ENCODE results near the gene PTPRN2. TPM values are rescaled to one million over a fixed set of nuclear protein-coding genes. Genes with fewer than 3 reads are reported as not detected.

The PTPRN2 gene
- total and polyA plus RNA-seq, 2 donors (not counting 3 experiments of a cell fraction or from before 2014, with no cell fraction given): 0.62 to 0.88 TPM

- Histone ChIP-seq H3K36me3 (ENCODE audit: control insufficient read depth in 2 of 2, extremely low read depth in 1 of 2, insufficient read depth in 2 of 2, low read length in 2 of 2) (no peaks in the 10 kb centered on the region), H4K20me1 (replicated peaks; ENCODE audit: control insufficient read depth, extremely low read depth, insufficient read depth, low read length) (no peaks in the 10 kb centered on the region), H3K27me3 (ENCODE audit: control insufficient read depth in 2 of 2, insufficient read depth in 2 of 2, low read length in 2 of 2) (no peaks in the 10 kb centered on the region), H3K9ac (replicated peaks; ENCODE audit: extremely low read depth, insufficient read depth, low read length) (no peak overlapping the region), H2AFZ (ENCODE audit: low read depth, low read length) (no peak overlapping the region), H3K27ac (ENCODE audit: insufficient read depth, low read depth, low read length) (no peak overlapping the region), H3K4me2 (ENCODE audit: insufficient read depth, low read length) (no peak overlapping the region), H3K4me1 (ENCODE audit: control insufficient read depth, extremely low read depth, insufficient read depth, low read length) (no peaks in the 10 kb centered on the region), H3K4me3 (replicated peaks in 1 of 3; ENCODE audit: insufficient read depth in 1 of 3, low read depth in 1 of 3, low read length in 3 of 3) (no peak overlapping the region), H3K79me2 (ENCODE audit: control insufficient read depth, insufficient read depth, low read length) (no peaks in the 10 kb centered on the region), H3K9me1 (replicated peaks; ENCODE audit: control insufficient read depth, extremely low read depth, insufficient read depth, low read length) (no peaks in the 10 kb centered on the region), H3K9me3 (replicated peaks; ENCODE audit: control insufficient read depth, insufficient read depth, low read length) (no peaks in the 10 kb centered on the region)
- intact Hi-C loops (cut with micrococcal nuclease): loop anchor here (5.0 kb wide), 1 partner anchor 377 kb away; no protein-coding TSS in a partner anchor
- peak; percentile 73 for DNase-seq (ENCODE audit: low read depth, low spot score)
- TF ChIP-seq EZH2 (IDR thresholded peaks at IDR 0.05; ENCODE audit: borderline replicate concordance, low read depth, low read length, severe bottlenecking) (no peak), JUN (IDR thresholded peaks at IDR 0.05; ENCODE audit: borderline replicate concordance, insufficient read depth, insufficient read length, low read depth) (no peak), GATA2 (IDR thresholded peaks at IDR 0.05; ENCODE audit: insufficient read depth, insufficient read length, low read depth, low read length) (no peak), CTCF (IDR thresholded peaks at IDR 0.05; ENCODE audit: extremely low read depth in 1 of 2, insufficient read depth in 1 of 2, low read depth in 1 of 2, low read length in 2 of 2) (no peak), MAX (IDR thresholded peaks at IDR 0.05; ENCODE audit: insufficient read depth, insufficient read length) (no peak), FOS (IDR thresholded peaks at IDR 0.05; ENCODE audit: borderline replicate concordance, insufficient read depth, low read length) (no peak), POLR2AphosphoS5 (IDR thresholded peaks at IDR 0.05; ENCODE audit: insufficient read depth, low read depth, low read length) (no peak), MYC (IDR thresholded peaks at IDR 0.05; ENCODE audit: low read depth, low read length) (no peak), POLR2A (IDR thresholded peaks at IDR 0.05; ENCODE audit: low read depth, low read length) (no peak)
- no TSS peak for BruUV-seq (replicated peaks)
- ChIA-PET CTCF (no interaction called here), POLR2A (no interaction called here)
- dilution Hi-C loops (cut with MboI; ENCODE audit: extremely low pct_ligation_motif_present, low sequenced_read_pairs): no loop called here
- FAIRE-seq: peak; percentile 97
These were observed 7.4 kb upstream of the PTPRN2 start for GRCh38 chr7:158595068-158595467.

Measured in endothelial cell of umbilical vein (primary cell).